GM10266 (cell line): ENCODE measurements around the gene TMED1.
"Not testable (repeated sequence)": the region's sequence is repeated elsewhere in the genome, so short reads cannot be mapped to it uniquely, and the experiment has no call there.

Experiments used
- DNase-seq: peaks from one replicate; pipeline ENCODE4 v3.0.0; 2012; ENCODE audit errors: extremely low spot score
- TF ChIP-seq, protein P1 (sequence below): IDR thresholded peaks from 2 replicates; pipeline ENCODE4 v1.5.1; 2012; ENCODE audit warnings: mild to moderate bottlenecking, low read depth; ENCODE audit not compliant: control insufficient read depth, insufficient read depth; ENCODE audit errors: missing control alignments

Gene TMED1

DNA sequence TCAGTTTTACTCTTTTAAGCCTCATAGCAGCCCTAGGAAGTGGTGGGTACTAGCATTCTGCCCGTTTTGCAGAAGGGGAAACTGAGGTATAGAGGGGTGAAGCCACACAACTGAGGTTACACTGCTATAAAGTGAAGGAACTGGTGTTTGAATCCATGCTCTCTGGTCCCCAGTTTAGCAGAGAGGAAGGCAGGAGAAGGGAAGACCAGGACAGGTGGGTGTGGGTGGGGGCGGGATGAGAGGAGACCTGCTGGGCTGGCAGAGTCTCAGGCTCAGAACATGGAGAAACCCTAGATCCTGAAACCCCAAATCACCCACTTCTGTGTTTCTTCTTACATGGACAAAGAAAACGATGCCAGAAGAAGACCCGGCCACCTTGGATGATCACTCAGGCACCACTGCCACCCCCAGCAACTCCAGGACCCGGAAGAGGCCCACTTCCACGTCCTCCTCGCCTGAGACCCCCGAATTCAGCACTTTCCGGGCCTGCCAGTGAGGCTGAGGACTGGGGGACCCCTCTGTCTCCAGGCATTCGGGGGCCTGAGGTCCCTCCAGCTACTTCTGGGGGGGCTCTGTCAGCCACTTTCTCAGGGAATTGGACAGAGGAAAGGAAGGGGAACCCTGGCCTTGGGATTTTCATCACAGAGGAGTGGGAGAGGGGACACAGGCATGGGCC lies 33.0 kb upstream of the TMED1 start:
- DNase-seq: no peak
- TF ChIP-seq, protein P1, sequence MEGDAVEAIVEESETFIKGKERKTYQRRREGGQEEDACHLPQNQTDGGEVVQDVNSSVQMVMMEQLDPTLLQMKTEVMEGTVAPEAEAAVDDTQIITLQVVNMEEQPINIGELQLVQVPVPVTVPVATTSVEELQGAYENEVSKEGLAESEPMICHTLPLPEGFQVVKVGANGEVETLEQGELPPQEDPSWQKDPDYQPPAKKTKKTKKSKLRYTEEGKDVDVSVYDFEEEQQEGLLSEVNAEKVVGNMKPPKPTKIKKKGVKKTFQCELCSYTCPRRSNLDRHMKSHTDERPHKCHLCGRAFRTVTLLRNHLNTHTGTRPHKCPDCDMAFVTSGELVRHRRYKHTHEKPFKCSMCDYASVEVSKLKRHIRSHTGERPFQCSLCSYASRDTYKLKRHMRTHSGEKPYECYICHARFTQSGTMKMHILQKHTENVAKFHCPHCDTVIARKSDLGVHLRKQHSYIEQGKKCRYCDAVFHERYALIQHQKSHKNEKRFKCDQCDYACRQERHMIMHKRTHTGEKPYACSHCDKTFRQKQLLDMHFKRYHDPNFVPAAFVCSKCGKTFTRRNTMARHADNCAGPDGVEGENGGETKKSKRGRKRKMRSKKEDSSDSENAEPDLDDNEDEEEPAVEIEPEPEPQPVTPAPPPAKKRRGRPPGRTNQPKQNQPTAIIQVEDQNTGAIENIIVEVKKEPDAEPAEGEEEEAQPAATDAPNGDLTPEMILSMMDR: no peak

- TF ChIP-seq, protein P1: no peak
- no peak for DNase-seq
Measured at GRCh38 chr19:10866495-10866894, 30.5 kb upstream of the TMED1 start.

DNA sequence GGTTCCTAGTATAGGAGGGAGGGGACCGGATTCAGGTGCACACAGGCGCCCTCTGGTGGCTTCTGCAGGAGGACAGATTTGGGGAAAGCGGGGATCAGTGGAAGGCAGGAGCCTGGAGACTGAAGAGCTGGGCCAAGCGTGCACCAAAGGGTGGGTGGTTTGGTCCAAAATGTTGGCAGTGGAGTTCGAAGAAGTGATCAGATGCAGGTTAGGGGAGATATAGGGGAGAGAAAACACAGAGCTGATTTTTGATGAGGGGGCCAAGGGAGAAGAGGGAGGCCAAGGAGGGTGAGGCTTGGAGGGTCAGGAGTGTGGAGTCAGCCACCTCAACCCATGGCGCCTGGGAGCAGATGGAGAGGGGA lies 28.5 kb upstream of the TMED1 start:
- DNase-seq: peak; percentile 83
- TF ChIP-seq, protein P1: peak; percentile 93

- TF ChIP-seq, protein P1: no peak
- DNase-seq: no peak
Measured at GRCh38 chr19:10863107-10863717, 27.2 kb upstream of the TMED1 start.

DNA sequence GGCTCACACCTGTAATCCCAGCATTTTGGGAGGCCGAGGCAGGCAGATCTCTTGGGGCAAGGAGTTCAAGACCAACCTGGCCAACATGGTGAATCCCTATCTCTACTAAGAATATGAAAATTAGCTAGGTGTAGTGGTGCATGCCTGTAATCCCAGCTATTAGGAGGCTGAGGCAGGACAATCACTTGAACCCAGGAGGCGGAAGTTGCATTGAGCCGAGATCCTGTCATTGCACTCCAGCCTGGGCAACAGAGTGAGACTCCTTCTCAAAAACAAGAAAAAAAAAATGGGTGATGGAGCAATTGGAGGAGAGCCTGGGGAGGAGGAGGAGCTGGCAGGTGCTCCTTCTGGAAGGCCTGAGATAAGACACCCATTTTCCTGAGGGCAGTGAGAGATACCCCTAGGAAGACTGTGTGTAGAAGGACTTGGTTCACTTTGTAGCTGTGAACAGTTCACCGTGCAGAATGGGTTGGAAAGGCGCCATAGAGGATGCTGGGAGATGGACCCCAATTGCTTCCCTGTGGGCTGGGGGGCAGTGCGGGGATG lies 26.6 kb upstream of the TMED1 start:
- TF ChIP-seq, protein P1: no peak
- no peak for DNase-seq

DNA sequence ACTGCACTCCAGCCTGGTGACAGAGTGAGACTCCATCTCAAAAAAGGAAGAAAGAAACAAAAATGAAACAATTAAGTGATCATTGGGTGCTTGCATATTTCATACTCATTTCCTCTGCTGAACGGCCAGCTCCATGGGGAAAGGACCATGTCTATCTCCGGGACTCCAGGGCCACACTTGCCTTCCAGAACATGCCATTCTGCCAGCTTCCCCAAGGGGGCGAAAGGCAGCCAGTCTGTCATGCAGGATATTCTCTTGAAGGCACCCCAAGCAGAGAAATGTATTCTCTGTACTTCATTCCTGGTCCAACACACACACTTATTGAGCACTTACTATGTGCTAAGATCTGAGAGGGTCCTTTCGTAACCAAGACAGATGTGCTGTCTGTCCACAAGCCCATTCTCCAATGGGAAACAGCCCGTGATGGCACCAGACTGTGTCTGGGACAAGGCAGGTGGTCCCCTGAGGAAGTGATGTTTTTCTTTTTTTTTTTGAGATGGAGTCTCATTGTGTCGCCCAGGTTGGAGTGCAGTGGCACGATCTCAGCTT lies 25.2 kb upstream of the TMED1 start:
- no peak for DNase-seq
- TF ChIP-seq, protein P1: peak; percentile 46

DNA sequence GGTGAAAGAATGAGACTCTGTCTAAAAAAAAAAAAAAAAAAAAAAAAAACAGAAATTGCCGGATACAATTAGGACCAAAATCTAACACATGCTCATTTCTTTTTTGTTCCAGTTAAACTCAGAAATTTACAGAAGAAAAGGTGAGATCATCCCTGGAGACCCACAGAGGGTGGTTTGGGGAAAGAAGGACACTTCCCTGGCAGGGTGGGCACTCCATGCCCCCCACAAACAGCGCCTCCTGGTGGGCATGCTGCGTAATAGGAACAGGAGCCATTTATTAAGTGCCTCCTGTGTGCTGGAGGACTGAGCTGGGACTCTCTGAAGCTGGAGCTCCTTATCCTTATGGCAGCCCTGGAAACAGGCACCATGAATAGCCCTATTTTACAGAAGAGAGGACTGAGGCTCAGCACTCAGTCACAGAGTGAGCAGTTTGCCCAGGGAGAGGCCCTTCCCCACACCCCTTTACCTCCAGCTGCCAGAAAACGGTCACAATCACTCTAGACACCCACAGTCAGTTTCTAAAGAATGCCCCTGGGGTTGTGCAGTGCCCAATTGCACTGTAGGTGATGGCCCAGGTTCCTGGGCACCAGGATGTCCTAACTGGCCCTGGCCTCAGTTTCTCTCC lies 22.3 kb upstream of the TMED1 start:
- TF ChIP-seq, protein P1: peak; percentile 71
- DNase-seq: peak; percentile 42

- DNase-seq: not testable (repeated sequence)
Measured at GRCh38 chr19:10856899-10857298, 20.9 kb upstream of the TMED1 start.
